Neural crest cell (in vitro differentiated cells): ENCODE data around the gene MAPRE2. TPM values are rescaled to one million over a fixed set of nuclear protein-coding genes. Genes with fewer than 3 reads are reported as not detected.

Source experiments
- DNase-seq: peaks from one replicate; pipeline ENCODE4 v3.0.0; 2021; ENCODE audit warnings: low read depth, mixed read lengths, low spot score
- H3K27ac Mint-ChIP-seq: one replicate; pipeline ENCODE4 v1.8.0; 2021; ENCODE audit warnings: mild to moderate bottlenecking, mixed read lengths; ENCODE audit not compliant: unreplicated experiment
- H3K27me3 Mint-ChIP-seq: 2 replicates; pipeline ENCODE4 v1.8.0; 2021; ENCODE audit warnings: low read depth, mild to moderate bottlenecking, mixed read lengths
- H3K36me3 Mint-ChIP-seq: 2 replicates; pipeline ENCODE4 v1.8.0; 2021; ENCODE audit warnings: low read depth, mild to moderate bottlenecking, mixed read lengths
- H3K4me1 Mint-ChIP-seq: 2 replicates; pipeline ENCODE4 v1.8.0; 2021; ENCODE audit warnings: mixed read lengths
- H3K4me3 Mint-ChIP-seq: one replicate; pipeline ENCODE4 v1.8.0; 2021; ENCODE audit warnings: mild to moderate bottlenecking, mixed read lengths
- H3K9me3 Mint-ChIP-seq: 2 replicates; pipeline ENCODE4 v1.8.0; 2021; ENCODE audit warnings: mixed read lengths
- CTCF ChIP-seq: fragments of 200-600 bp; sonication (generic); conservative IDR thresholded peaks from 2 replicates; pipeline ENCODE4 v1.5.0; 2021; ENCODE audit warnings: antibody characterized with exemption, mild to moderate bottlenecking
- total RNA-seq: library from RNA; stranded (reverse); gene quantifications from 2 replicates; pipeline ENCODE4 v1.2.1, GENCODE V29; 2021

The MAPRE2 gene
- total RNA-seq, 1 donor from 2014 or later, result 35.5 TPM

- no peak for TF ChIP-seq CTCF
- no peak overlapping the region for H3K27ac Mint-ChIP-seq
- H3K9me3 Mint-ChIP-seq, result no peaks in the 10 kb centered on the region
- H3K27me3 Mint-ChIP-seq, result peaks cover 2% of the 10 kb centered on the region
- no peak for DNase-seq
- peaks cover 8% of the 10 kb centered on the region for H3K36me3 Mint-ChIP-seq
- H3K4me3 Mint-ChIP-seq, result no peak overlapping the region
- H3K4me1 Mint-ChIP-seq, result peaks cover 20% of the 10 kb centered on the region
Measured at GRCh38 chr18:35054401-35054800, 13.2 kb downstream of the MAPRE2 start.

- no peak overlapping the region for H3K4me3 Mint-ChIP-seq
- DNase-seq, result no peak
- peaks cover 7% of the 10 kb centered on the region for H3K27me3 Mint-ChIP-seq
- H3K36me3 Mint-ChIP-seq, result peaks cover 8% of the 10 kb centered on the region
- TF ChIP-seq CTCF, result no peak
- H3K27ac Mint-ChIP-seq, result no peak overlapping the region
- no peaks in the 10 kb centered on the region for H3K9me3 Mint-ChIP-seq
- H3K4me1 Mint-ChIP-seq, result peaks cover 20% of the 10 kb centered on the region
Measured at GRCh38 chr18:35055105-35055504, 13.9 kb downstream of the MAPRE2 start.

- TF ChIP-seq CTCF, result no peak
- Mint-ChIP-seq H3K36me3 (peaks cover 8% of the 10 kb centered on the region), H3K27ac (no peak overlapping the region), H3K27me3 (peaks cover 7% of the 10 kb centered on the region), H3K4me1 (peaks cover 20% of the 10 kb centered on the region), H3K9me3 (no peaks in the 10 kb centered on the region), H3K4me3 (no peak overlapping the region)
- DNase-seq, result no peak
Measured at GRCh38 chr18:35055726-35056125, 14.5 kb downstream of the MAPRE2 start.

GRCh38 chr18:35059280-35059927 is 18.2 kb downstream of the MAPRE2 start:
- DNase-seq, result no peak
- H3K27ac Mint-ChIP-seq, result no peak overlapping the region
- peaks cover 7% of the 10 kb centered on the region for H3K27me3 Mint-ChIP-seq
- H3K36me3 Mint-ChIP-seq, result peaks cover 3% of the 10 kb centered on the region
- no peak for TF ChIP-seq CTCF
- H3K4me1 Mint-ChIP-seq, result peaks cover 29% of the 10 kb centered on the region
- no peak overlapping the region for H3K4me3 Mint-ChIP-seq
- H3K9me3 Mint-ChIP-seq, result no peaks in the 10 kb centered on the region

GRCh38 chr18:35060122-35060815 is 19.1 kb downstream of the MAPRE2 start:
- H3K27ac Mint-ChIP-seq, result no peak overlapping the region
- H3K36me3 Mint-ChIP-seq, result peaks cover under 1% of the 10 kb centered on the region

More at GRCh38 chr18:35060122-35060815, 19.1 kb downstream of the MAPRE2 start:
- peaks cover 29% of the 10 kb centered on the region for H3K4me1 Mint-ChIP-seq
- peaks cover 7% of the 10 kb centered on the region for H3K27me3 Mint-ChIP-seq
- no peak overlapping the region for H3K4me3 Mint-ChIP-seq
- TF ChIP-seq CTCF, result no peak
- no peak for DNase-seq
- no peaks in the 10 kb centered on the region for H3K9me3 Mint-ChIP-seq
